Astrocyte (in vitro differentiated cells and primary cell): Measurements from ENCODE around the gene BARX1. TPM values are rescaled to one million over a fixed set of nuclear protein-coding genes. Genes with fewer than 3 reads are reported as not detected.

Source experiments
- DNase-seq: peaks from one replicate; pipeline ENCODE4 v3.0.0-alpha.2; 2010; ENCODE audit warnings: low read depth
- FAIRE-seq: peaks from 2 replicates; lab custom pipeline; 2011; peaks lifted over from hg19 to GRCh38; lab: Jason Lieb, UNC
- H2AFZ ChIP-seq: 2 replicates; pipeline ENCODE4 v1.6.0; 2012; ENCODE audit warnings: low read depth, low read length, inconsistent platforms
- H3K27ac ChIP-seq: 2 replicates; pipeline ENCODE4 v1.5.1; 2011; ENCODE audit warnings: low read depth, low read length, inconsistent platforms
- H3K27me3 ChIP-seq: 2 replicates; pipeline ENCODE4 v1.6.0; 2011; ENCODE audit warnings: low read length, inconsistent platforms; ENCODE audit not compliant: insufficient read depth
- H3K36me3 ChIP-seq: 2 replicates; pipeline ENCODE4 v1.5.1; 2011; ENCODE audit warnings: low read length, inconsistent platforms; ENCODE audit not compliant: insufficient read depth
- H3K4me1 ChIP-seq: 2 replicates; pipeline ENCODE4 v1.5.1; 2011; ENCODE audit warnings: low read length, inconsistent platforms; ENCODE audit not compliant: insufficient read depth
- H3K4me2 ChIP-seq: 2 replicates; pipeline ENCODE4 v1.6.0; 2012; ENCODE audit warnings: low read length, inconsistent platforms
- H3K4me3 ChIP-seq: 2 replicates; pipeline ENCODE4 v1.5.1; 2011; ENCODE audit warnings: low read depth, mild to moderate bottlenecking, low read length, inconsistent platforms; ENCODE audit not compliant: insufficient read depth
- H3K79me2 ChIP-seq: 2 replicates; pipeline ENCODE4 v1.6.0; 2012; ENCODE audit warnings: mild to moderate bottlenecking, low read length, inconsistent platforms; ENCODE audit not compliant: insufficient read depth
- H3K9ac ChIP-seq: 2 replicates; pipeline ENCODE4 v1.6.0; 2012; ENCODE audit warnings: mild to moderate bottlenecking, low read length, inconsistent platforms
- H3K9me3 ChIP-seq: 2 replicates; pipeline ENCODE4 v1.5.1; 2012; ENCODE audit warnings: low read depth, mild to moderate bottlenecking, low read length, inconsistent platforms; ENCODE audit not compliant: insufficient read depth
- H4K20me1 ChIP-seq: 2 replicates; pipeline ENCODE4 v1.6.0; 2012; ENCODE audit warnings: low read length, inconsistent platforms; ENCODE audit not compliant: insufficient read depth
- H3K27ac Mint-ChIP-seq: one replicate; pipeline ENCODE4 v1.8.0; 2021; ENCODE audit warnings: mild to moderate bottlenecking, mixed read lengths; ENCODE audit not compliant: unreplicated experiment
- H3K27me3 Mint-ChIP-seq: one replicate; pipeline ENCODE4 v1.8.0; 2021; ENCODE audit warnings: low read depth, mixed read lengths; ENCODE audit not compliant: unreplicated experiment
- H3K36me3 Mint-ChIP-seq: one replicate; pipeline ENCODE4 v1.8.0; 2021; ENCODE audit warnings: low read depth, mixed read lengths; ENCODE audit not compliant: unreplicated experiment
- H3K4me1 Mint-ChIP-seq: one replicate; pipeline ENCODE4 v1.8.0; 2021; ENCODE audit warnings: low read depth, mixed read lengths; ENCODE audit not compliant: unreplicated experiment
- H3K4me3 Mint-ChIP-seq: one replicate; pipeline ENCODE4 v1.8.0; 2021; ENCODE audit warnings: mild to moderate bottlenecking, moderate library complexity, mixed read lengths; ENCODE audit not compliant: unreplicated experiment
- H3K9me3 Mint-ChIP-seq: one replicate; pipeline ENCODE4 v1.8.0; 2021; ENCODE audit warnings: mild to moderate bottlenecking, mixed read lengths; ENCODE audit not compliant: unreplicated experiment
- EZH2 ChIP-seq: IDR thresholded peaks from 2 replicates; pipeline ENCODE4 v1.6.1; 2012; ENCODE audit warnings: mild to moderate bottlenecking, low read length, inconsistent platforms; ENCODE audit not compliant: insufficient read depth
- total RNA-seq: library from RNA; stranded (reverse); gene quantifications from 2 replicates; pipeline ENCODE4 v1.2.1, GENCODE V29; 2021
- TF ChIP-seq, protein P1 (sequence below): IDR thresholded peaks from 2 replicates; pipeline ENCODE4 v1.5.1; 2011; ENCODE audit warnings: low read depth, mild to moderate bottlenecking, inconsistent platforms, low read length, moderate library complexity; ENCODE audit not compliant: insufficient read depth

BARX1 gene
- total RNA-seq, 1 donor from 2014 or later = 0.73 TPM

DNA sequence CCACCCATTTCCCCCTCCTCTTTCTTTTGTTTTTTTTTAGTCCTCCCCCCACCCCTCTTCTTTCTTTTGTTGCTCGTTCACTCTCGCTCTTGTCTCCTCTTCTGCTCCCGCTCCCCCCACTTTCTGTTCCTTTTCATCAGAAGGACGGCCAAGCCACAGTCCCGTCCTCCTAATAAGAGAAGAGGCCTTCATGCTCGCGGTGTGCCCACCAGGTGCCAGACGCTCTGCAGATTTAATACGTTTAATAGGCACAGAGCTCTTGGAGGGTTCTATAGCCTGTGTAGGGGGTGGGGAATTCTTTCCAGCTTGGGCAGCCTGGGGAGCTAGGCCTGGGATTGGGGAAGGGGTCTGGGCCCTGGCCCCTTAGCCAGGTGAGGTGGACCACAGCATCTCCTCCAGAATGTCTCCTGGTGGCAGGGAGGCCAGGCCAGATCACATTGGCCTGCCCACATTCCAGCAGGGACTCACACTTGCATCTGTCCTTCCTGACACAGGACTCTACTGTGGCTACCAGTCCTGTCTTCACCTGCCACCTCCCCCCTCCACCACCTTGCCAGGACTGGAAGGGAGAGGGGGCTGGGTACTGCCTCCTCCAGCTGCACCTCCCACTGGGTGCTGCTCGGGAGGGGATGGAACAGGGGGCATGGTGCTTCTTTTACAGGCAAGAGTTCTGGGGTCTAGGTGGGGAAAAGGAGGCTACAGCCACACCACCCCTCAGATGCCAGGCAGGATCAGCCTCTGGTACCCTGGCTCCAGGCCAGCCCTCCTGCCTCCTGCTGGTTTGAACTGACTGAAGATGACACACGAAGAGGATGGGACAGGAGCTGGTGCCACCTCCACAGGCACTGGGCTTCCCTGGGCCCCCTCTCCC lies 6.1 kb upstream of the BARX1 start:
- no peak overlapping the region for H3K4me3 ChIP-seq
- peaks cover 15% of the 10 kb centered on the region for H4K20me1 ChIP-seq
- H3K9me3 Mint-ChIP-seq = peaks cover 2% of the 10 kb centered on the region
- no peak overlapping the region for H3K9ac ChIP-seq
- H3K27ac ChIP-seq = no peak overlapping the region
- H3K4me1 ChIP-seq = peaks cover 3% of the 10 kb centered on the region
- H3K4me1 Mint-ChIP-seq = peaks cover 6% of the 10 kb centered on the region
- peaks cover 56% of the 10 kb centered on the region for H3K27me3 ChIP-seq
- H3K27ac Mint-ChIP-seq = no peak overlapping the region
- no peak for DNase-seq
- H3K9me3 ChIP-seq = no peaks in the 10 kb centered on the region
- H3K27me3 Mint-ChIP-seq = peaks cover 66% of the 10 kb centered on the region
- TF ChIP-seq, protein P1, sequence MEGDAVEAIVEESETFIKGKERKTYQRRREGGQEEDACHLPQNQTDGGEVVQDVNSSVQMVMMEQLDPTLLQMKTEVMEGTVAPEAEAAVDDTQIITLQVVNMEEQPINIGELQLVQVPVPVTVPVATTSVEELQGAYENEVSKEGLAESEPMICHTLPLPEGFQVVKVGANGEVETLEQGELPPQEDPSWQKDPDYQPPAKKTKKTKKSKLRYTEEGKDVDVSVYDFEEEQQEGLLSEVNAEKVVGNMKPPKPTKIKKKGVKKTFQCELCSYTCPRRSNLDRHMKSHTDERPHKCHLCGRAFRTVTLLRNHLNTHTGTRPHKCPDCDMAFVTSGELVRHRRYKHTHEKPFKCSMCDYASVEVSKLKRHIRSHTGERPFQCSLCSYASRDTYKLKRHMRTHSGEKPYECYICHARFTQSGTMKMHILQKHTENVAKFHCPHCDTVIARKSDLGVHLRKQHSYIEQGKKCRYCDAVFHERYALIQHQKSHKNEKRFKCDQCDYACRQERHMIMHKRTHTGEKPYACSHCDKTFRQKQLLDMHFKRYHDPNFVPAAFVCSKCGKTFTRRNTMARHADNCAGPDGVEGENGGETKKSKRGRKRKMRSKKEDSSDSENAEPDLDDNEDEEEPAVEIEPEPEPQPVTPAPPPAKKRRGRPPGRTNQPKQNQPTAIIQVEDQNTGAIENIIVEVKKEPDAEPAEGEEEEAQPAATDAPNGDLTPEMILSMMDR = no peak
- no peak for TF ChIP-seq EZH2
- FAIRE-seq = no peak
- no peaks in the 10 kb centered on the region for H3K79me2 ChIP-seq
- H3K4me3 Mint-ChIP-seq = no peak overlapping the region
- H3K36me3 ChIP-seq = no peaks in the 10 kb centered on the region
- no peak overlapping the region for H3K4me2 ChIP-seq
- H2AFZ ChIP-seq = no peak overlapping the region
- no peaks in the 10 kb centered on the region for H3K36me3 Mint-ChIP-seq

DNA sequence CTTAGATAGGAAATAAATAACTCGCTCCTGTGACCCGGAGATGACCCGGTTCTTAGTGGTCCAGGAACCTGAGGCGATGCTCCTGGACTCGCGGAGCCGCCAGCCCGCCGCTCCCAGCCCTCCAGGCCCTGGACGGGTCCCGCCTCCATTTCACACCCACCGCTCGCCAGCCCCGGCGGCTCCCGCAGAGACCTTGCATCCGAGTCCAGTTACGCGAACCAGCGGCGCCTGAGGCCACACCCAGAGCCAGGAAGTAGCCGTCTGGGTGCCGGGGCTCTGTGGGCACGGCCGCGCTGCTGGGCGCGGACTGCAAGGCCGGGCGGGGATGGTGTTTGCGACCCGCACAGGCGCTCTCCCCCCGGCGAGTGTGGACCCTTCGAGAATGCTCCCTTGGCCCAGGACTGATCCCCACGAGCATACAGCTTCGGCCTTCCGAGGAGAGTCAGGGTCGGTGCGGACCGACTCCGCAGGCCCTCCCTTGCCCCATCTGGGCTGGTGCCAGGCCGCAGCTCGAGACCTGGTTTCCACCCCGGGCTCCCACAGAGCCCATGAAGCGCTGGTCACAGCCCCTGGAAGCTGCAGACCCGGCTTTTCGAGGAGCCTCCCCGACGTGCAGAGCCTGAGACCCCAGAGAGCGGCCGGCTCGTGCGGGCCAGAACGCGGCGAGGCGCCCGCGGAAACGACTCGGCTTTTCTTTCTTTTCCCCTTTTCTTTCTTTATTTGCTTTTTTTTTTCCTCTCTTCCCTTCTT lies 5.2 kb upstream of the BARX1 start:
- Histone ChIP-seq H3K4me1 (peaks cover 3% of the 10 kb centered on the region), H3K9ac (no peak overlapping the region), H2AFZ (peak overlapping the region; percentile 41), H3K4me2 (peak overlapping the region; percentile 41), H3K27me3 (peaks cover 64% of the 10 kb centered on the region), H3K9me3 (no peaks in the 10 kb centered on the region), H3K36me3 (no peaks in the 10 kb centered on the region), H4K20me1 (peaks cover 15% of the 10 kb centered on the region), H3K79me2 (no peaks in the 10 kb centered on the region), H3K27ac (no peak overlapping the region), H3K4me3 (no peak overlapping the region)
- Mint-ChIP-seq H3K27me3 (peaks cover 68% of the 10 kb centered on the region), H3K27ac (no peak overlapping the region), H3K4me3 (no peak overlapping the region), H3K9me3 (peaks cover 4% of the 10 kb centered on the region), H3K36me3 (peaks cover 2% of the 10 kb centered on the region), H3K4me1 (peaks cover 6% of the 10 kb centered on the region)
- TF ChIP-seq, protein P1 = no peak
- TF ChIP-seq EZH2 = peak; percentile 89
- no peak for FAIRE-seq
- DNase-seq = no peak
